Erythroblast (primary cell): ENCODE data around the gene NDUFC2.

ENCODE experiments used
- GATA1 ChIP-seq: IDR thresholded peaks from 2 replicates; pipeline ENCODE4 v1.6.1; 2011; ENCODE audit warnings: low read depth, mild to moderate bottlenecking, control low read depth, low read length, moderate library complexity
- POLR2A ChIP-seq: IDR thresholded peaks from 2 replicates; pipeline ENCODE4 v1.6.1; 2011; ENCODE audit warnings: mild to moderate bottlenecking, low read length

GRCh38 chr11:78056093-78056492 is 23.6 kb downstream of the NDUFC2 start:
- no peak for TF ChIP-seq POLR2A
- no peak for TF ChIP-seq GATA1
